ENCODE results near the gene HS6ST1. TPM values are rescaled to one million over a fixed set of nuclear protein-coding genes. Genes with fewer than 3 reads are reported as not detected.

HS6ST1 gene, protein sequence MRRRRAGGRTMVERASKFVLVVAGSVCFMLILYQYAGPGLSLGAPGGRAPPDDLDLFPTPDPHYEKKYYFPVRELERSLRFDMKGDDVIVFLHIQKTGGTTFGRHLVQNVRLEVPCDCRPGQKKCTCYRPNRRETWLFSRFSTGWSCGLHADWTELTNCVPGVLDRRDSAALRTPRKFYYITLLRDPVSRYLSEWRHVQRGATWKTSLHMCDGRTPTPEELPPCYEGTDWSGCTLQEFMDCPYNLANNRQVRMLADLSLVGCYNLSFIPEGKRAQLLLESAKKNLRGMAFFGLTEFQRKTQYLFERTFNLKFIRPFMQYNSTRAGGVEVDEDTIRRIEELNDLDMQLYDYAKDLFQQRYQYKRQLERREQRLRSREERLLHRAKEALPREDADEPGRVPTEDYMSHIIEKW
- 61.1 TPM for polyA plus RNA-seq (2013, experiment 1 of 2; ENCODE audit: insufficient read length)
- 63.1 TPM for polyA plus RNA-seq (2013, experiment 2 of 2; ENCODE audit: insufficient read length)

DNA sequence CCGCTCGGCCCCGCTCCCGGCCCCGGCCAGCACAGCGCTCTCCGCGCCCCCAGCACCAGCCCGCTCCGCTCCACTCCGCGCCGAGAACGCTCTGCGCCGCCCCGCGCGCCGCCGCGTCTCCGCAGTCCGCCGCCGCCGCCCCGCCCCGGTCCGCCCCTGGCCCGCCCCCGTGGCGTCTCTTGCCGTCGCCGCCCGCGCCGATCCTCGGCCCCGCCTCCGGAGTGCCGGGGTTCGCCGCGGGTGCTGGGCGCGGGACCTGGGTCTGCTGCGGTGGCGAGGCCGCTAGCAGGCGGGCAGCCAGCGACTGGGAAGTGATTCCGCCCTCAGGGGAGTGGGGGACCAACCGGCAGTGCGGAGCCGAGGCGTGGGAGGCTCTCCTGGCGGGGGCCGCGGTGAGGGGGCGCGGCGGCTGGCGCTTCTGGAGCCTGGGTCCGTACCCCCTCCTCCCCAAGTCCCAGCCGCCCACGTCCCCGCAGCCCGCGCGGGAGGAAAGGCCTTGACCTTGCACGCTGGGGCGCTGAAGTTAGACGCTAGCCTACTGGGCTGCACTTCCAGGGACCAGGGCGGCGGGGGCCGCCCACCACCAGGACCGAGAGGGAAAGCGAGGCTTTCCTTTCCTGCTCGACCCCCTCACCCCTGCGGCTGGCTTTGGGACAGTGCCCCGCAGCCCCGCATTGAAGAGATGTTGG lies at the start of gene HS6ST1:
HS6ST1 (minus strand) TSS at position 93 of the 689 bp plus-strand sequence. CDS start 305 bp downstream, outside the sequence.
- peak; percentile 86 for DNase-seq

DNA sequence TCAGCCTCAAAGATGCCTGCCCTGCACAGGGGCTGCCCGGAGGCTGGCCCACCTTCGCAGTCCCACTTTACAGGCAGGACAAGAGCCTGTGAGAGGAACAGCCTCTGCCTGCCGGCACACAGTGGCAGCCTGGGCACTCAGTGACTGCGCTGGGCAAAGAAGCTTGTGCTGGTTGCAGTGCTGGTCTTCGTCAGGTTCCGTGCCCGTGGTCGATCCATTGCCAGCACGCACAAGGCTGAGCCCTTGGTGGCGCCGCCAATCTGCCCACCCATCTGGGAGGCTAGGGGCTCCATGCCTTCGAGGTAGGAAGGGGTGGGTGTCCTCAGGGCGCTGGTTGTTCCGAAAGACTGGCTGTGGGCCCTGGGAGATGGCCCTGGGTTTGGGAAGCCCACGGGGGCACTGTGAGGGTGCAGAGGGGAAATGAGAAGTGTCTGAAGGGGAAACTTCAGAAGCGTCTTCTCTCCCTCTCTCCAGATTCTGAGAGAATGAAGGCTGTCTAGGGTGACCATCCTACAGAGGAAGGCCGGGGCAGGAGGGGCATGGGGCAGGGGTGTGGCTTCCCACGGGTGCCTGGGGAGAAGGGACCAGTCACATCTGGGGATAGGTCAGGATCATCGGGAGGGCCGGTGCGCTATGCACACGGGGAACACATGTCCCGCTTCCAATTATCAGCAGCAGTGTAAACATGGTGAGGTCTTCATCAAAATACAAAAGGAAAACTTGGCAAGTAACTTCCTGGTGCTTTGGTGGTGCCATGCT lies 49.1 kb upstream of the HS6ST1 start:
- DNase-seq, result no peak

DNA sequence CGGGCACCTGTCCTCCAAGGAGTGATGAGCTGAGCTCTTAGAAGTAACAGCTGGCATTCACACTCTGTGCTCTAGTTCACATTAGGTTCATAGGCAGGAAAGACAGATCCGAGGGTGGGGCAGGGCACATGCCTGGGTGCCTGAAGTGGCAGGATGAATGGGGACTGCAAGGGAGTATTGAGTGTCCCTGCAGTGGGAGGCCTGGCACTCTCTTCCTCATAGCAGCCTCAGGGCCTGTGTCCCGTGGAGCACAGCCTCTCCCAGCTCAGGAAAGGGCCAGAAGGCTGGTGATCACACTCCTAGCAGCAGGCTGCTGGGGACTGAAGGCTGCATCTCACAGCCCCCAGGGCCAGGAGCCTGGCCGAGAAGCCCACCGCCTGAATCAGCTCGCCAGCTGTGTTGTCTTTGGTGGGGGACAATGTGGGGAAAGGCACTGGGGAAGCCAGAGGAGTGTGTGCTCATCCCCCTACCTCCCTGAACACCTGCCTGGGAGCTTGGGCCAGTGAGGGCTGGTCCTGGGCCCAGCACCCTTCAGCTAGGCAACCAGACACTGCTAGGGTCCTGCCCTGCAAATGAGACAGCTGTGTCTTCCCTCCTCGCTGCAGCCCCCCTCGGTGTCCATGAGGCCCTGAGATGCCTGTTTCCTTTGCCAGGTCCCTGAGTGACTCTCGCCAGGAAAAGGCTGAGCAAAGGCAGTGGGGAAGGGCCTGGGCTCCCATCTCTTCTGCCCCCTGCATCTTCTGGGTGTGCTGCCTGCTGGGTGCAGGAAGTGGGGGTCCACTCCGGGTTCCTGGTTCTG lies 48.2 kb upstream of the HS6ST1 start:
- DNase-seq, result no peak

DNA sequence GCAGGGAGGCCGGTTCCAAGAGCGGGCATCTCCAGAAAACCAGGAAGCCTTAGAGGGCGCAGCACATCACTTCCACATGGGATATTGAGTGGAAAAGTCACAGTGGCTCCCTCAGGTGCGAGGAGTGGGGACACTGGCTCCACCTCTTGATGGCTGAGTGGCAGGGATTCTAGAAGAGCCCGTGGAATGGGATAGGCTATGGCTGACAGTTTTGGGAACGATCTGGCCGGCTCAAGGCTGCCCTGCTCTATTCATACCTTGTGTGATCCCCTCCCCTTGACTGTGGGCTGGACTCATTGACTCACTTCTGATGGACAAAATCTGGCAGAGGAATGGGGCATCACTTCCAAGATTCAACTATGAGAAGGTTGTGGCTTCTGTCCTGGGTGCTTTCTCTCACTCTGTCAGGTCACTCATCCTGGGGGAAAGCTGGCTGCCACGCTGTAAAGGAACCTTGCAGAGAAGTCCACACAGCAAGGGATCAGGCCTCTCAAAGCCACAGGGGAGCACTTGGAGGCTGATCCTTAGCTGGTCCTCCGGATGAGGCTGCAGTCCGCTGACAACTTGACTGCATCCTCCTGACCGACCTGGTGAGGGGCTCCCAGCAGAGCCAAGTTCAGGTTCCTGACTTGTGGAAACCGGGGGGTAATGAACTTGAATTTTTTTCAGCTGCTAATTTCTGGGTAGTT lies 46.7 kb upstream of the HS6ST1 start:
- no peak for DNase-seq

DNA sequence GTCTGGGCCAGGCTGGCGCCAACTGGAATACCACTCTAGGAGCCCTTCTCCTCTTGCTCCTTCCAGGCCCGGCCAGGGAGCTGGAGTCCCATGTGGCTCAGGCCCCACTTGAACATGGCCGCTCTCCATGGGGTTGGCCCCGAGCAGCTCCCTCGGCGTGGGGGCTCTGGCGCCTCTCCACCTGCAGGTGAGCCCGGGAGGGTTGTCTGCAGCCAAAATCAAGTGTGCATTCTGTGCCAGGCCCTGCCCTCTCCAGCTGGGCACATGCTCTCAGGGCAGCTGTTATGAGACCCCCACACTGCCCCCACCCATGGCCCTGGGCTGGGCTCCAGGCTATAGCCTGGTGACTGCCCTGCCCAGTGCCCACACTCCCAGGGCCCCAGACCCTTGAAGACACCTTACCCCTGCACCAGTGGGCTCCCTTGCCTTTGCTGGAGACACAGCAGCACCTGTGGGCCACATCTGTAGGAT lies 45.8 kb upstream of the HS6ST1 start:
- DNase-seq, result no peak

DNA sequence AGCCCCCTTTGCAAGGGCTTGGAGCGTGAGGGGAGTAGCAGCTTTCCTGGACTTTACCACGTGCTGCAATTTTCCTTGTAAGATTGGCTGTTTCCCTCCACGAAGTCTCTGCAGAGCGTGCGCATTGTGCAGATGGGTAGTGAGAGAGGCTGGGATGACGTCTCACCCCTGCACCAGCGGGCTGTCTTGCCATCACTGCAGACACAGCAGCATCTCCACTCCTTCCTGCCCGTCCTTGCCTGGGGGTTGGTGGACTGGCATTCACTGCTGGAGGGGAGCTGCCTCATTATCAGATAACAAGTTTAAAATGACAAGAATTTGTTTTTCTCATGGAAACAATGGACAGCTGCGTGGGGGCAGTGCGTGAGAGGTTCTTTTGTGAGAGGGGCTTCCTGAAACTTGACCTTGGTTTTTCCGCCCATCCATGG lies 45.3 kb upstream of the HS6ST1 start:
- DNase-seq, result no peak

DNA sequence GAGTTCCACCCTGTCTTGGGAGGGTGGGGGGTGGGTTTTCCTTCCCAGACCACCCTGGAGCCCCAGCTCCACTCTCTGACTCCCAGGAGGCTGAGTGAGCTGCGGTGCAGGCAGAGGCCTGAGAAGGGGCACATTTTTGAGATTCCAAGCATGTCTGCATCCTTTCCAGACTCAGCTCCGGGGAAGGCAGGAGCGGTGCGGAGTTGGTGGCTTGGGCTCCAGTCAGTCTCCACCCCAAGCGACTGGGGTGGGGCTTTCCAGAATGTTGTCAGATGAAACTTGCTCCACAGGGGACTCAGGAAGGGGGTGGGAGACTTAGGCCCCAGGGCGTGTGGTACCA lies 44.2 kb upstream of the HS6ST1 start:
- DNase-seq, result peak; percentile 98

DNA sequence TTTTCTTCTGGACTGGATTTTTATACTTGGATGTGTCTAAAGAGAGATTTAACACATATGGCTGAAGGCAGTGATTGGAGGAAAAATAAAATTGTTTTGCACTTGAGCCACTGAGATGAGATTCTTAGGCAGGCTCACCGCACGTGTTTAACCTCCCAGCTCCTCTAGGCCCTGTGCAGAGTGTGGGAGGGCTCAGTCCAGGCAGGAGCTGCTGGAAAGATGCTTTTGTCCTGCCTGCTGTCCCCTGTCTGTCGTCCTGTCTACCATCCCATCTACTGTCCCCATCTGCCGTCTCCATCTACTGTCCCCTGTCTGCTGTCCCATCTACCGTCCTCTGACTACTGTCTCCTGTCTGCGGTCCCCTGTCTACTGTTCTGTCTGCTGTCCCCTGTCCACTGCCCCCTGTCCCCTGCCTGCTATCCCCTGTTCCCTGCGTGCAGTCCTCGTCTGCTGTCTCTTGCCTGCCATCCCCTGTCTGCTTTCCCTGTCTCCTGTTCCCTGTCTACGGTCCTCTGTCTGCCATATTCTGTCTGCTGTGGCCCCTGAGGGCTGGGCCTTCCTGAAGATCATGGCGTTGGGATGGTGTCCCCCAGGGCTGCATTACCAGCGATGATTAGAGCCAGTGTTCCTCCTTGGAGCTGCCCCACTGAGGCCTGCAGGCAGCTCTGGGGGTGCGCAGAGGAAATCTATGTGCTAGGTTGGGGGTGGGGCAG lies 43.7 kb upstream of the HS6ST1 start:
- no peak for DNase-seq

DNA sequence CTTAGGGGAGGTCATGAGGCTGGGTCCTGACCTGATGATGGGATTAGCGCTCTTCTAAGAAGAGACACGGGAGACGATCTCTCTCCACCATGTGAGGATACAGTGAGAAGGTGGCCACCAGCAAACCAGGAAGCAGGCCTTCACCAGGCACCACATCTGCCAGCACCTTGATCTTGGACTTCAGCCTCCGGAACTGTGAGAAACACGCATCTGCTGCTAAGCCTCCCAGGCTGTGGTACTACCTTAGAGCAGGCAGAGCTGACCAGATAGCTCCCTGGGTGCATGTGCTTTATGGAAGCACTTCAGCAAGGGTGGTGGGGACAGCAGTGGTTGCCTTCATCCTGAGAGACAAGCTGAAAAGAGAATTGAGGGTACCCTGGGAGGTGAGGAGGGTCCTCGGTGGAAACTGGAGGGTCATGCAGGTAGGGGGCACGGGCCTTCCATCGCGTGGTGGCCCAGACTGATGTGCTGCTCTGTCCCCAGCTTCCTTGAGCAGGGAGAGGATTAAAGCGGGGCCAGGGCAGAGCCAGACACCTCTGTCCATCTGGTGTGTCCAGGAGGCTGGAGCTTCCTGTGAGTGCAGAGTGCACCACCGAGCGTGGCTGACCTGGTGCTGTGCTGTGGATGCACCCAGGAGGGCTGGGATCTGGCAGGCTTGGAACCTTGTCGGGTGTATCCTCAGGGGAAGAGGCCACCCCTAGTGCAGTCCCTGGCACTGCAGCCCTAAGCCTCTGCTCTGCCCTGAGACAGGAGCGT lies 42.9 kb upstream of the HS6ST1 start:
- DNase-seq, result no peak

DNA sequence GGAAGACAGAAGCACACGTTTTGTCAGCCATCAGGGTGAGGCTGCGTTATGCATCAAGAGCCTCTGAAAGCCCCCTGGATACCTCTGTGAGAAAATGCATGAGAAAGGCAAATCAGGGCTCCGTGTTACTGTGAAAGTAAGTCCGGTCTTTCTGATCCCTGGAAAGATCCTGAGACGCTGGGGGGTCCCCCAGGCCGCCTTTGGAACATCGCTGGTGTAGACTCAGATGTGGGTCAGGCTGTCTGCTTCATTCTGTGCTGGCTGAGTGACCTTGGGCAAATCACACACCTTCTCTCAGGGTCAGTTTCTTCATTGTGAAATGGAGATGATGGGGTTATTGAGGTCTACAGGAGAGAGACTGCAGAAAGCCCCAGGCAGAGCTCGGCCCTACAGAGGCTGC lies 42.0 kb upstream of the HS6ST1 start:
- no peak for DNase-seq

DNA sequence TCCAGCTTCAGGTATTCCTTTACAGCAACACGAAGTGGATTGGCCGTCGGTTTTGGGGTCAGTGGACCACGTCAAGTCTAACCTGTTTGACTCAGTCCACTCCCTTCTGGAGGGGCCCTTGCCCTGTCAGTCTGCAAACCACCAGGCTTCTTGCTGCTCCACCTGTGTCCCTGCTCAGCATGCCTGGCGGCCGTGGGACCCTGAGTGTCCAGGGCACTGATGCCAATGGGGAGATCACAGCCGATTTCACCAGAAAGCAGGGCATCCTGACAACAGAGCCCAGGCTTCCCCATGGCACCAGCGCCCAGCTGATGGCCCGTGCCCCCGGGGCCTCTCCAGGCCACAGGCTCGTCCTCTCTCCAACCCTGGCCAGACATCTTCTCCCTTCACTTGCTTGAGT lies 41.2 kb upstream of the HS6ST1 start:
- DNase-seq, result no peak

DNA sequence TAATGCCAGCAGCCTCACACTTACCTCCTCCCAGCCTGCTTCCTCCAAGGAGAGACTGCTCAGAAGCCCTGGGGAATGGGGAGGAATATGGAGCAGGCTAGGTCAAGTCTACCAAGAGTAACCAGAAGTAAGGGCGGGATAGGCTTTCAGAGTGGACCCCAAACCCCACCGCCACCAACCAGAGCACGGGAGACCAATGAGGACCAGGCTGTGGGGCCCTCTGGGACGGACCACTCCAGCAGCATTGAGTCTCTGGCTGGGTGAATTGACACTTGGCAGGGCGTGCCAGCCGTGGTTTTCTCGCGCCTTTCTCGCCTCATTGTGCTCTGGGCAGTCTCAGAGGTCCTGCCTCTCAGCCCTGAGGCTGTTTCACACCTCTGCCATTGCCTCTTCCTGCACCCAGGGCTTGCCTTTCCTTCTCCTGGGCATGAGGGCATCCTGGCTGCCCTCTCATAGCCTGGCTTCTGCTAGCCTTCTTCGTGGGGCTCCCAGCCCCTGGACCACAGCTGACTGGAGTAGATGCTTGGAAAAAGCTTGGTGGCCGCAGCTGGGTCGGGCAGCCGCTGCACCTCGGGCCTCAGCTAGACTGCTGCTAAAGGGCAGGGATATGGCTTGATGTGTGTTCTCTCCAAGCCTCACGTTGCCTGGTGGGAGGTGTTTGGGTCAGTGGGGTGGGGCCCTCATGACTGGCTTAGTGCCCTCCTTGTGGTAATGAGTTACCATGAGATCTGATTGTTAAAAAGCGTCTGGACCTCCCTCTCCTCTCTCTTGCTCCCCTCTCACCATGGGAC lies 40.5 kb upstream of the HS6ST1 start:
- no peak for DNase-seq

DNA sequence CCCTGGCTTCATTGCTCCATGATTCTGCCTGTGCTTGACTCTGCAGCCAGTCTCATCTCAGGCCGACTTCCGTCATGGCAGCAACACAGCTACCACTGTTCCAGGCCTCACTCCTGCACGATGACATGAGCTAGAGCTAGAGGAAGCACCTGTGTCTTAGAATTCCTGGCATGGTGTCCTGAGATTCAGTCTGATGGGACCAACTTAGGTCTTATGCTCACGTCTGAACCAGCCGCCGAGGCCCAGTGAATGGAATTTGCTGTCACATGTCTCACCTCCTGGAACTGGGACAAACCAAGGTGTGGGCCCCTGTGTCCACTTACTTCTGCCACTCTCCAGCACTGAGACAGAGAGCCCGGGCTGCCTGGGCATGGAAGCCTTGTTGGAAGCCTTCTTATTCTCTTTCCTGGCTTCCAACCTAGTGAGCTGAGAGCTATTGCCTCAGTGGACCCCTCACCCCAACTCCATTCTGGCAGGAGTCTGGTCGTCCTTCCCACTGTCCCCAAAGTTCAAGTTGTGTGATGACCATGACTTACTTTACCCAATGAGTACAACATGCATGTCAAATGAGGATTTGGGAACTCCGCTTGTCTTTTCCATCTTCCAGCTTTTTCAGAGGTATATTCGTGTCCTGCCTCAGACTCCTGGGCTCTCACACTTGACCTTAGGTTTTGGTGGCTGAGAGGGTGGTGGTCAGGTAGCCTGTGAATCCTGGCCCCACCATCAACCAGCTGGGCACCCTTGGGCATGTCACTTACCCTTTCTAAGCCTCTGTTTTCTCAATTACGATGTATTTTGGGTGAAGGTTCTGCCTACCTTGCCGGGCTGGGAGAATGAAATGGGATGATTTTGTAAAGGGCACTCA lies 39.1 kb upstream of the HS6ST1 start:
- DNase-seq, result no peak

DNA sequence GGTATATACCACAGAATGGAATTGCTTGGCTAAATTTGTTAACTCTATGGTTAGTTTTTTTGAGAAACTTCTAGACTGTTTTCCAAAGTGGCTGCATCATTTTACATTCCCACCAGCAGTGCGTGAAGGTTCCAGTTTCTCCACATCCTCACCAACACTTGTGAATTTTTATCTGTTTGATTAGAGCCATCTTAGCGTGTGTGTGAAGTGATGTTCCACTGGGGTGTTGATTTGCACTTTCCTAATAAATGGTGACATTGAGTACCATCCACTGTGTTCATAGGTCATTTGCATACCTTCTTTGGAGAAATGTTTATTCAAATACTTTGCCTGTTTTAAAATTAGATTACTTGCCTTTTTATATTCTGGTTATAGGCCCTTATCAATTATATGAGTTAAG lies 37.5 kb upstream of the HS6ST1 start:
- DNase-seq, result no peak

DNA sequence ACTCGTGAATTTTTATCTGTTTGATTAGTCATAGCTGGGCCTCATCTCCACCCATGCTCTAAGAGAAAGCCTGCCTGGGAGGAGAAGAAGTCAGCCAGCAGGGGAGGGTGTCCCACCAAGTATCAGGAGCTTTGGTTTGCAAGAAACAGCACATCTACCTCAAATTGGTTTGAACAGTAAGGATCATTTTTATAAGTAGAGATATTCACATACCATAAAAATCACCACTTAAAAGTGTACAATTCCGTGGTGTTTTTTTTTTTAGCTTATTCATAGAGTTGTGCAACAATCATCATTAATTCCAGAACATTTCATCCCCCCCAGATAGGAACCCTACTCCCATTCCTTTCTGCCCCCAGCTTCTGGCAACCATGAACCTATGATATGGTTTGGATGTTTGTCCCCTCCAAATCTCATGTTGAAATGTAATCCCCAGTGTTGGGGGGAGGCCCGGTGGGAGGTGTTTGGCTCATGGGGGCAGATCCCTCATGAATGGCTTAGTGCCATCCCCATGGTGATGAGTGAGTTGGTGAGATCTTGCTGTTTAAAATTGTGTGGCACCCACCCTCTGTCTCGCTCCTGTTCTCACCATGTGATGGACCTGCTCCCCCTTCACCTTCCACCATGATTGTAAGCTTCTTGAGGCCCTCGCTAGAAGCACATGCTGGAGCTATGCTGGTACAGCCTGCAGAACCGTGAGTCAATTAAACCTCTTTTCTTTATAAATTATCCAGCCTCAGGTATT lies 36.2 kb upstream of the HS6ST1 start:
- DNase-seq, result peak; percentile 81

DNA sequence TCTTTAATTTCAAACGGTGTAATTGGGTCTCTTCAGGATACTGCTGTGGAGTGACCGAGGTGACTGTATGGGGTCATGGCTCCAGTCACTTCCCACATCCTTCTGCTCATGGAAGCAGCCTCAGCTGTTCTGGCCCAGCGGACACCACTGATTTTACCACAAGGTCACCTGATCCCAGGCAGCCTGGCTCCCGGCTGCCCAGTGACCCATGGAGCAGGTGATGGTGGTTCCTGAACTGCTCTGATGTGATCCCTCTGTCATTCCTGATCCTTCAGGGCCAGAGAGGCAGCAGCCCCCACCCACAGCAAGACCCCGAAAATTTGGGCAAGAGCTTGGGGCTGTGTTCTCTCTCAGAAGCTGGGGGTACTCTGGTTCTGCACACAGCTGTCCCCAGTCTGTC lies 35.5 kb upstream of the HS6ST1 start:
- DNase-seq, result no peak

DNA sequence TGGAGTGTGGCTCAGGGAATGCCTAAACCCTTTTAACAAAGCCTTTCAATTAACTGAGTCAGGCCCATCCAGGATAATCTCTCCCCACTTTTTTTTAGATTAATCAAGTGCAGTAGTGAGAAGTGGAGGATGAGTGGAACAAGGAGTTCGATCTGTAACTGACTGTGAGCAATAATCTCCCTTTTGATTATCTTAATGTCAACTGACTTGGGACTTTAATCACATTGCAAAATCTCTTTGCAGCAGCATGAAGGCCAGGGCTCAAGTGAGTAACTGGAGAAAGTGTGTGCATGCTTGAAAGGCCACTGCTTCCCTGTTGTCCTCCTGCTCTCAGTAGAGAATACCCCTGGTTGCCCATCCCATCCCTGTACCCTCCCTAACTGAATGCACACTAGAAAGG lies 32.1 kb upstream of the HS6ST1 start:
- no peak for DNase-seq

DNA sequence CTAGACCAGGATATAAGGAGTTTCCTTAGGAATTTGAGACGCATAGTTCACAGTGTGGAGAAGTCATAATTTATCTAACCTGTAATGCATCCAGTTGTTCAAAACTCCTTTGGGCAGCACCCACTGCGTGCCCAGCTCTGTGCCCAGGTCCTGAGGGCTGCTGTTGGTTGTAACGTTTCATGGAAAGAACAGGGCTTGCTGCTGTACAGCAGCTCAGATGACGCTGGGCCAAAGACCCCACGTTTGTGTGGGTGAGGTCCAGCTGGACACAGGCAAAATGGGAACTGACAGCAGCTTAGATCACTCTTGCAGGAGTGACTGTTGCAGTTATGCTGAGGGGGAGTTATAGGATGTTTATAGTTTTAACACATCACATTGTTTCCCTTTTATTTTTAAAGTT lies 30.0 kb upstream of the HS6ST1 start:
- DNase-seq, result no peak
